HL-60 (cell line): ENCODE data around the gene TTC29.

ENCODE experiments used
- DNase-seq, 2 experiments: peaks; one replicate each; pipeline ENCODE4 v3.0.0-alpha.2; 2010 to 2020; ENCODE audit warnings: low read depth in 1 of 2, low spot score in 1 of 2
- H3K27ac ChIP-seq: fragments of 250-450 bp; sonication (Bioruptor Pico); replicated peaks from 2 replicates; pipeline ENCODE4 v1.5.1; 2020; ENCODE audit warnings: mild to moderate bottlenecking, moderate library complexity
- H3K27me3 ChIP-seq: fragments of 250-450 bp; sonication (Bioruptor Pico); 2 replicates; pipeline ENCODE4 v1.5.1; 2021; ENCODE audit warnings: mild to moderate bottlenecking, moderate library complexity; ENCODE audit not compliant: insufficient read depth, poor library complexity, severe bottlenecking
- H3K4me3 ChIP-seq: replicated peaks from 2 replicates; pipeline ENCODE4 v1.5.1; 2011; ENCODE audit warnings: mild to moderate bottlenecking, control low read depth, low read length; ENCODE audit not compliant: insufficient read depth
- CTCF ChIP-seq: IDR thresholded peaks from one replicate; pipeline ENCODE4 v1.5.1; 2011; ENCODE audit warnings: low read length, control low read depth, inconsistent platforms; ENCODE audit not compliant: insufficient read depth
- GABPA ChIP-seq: IDR thresholded peaks from 2 replicates; pipeline ENCODE4 v1.6.1; 2012; ENCODE audit warnings: low read depth
- POLR2AphosphoS5 ChIP-seq: IDR thresholded peaks from 2 replicates; pipeline ENCODE4 v1.6.1; 2012; ENCODE audit warnings: low read depth
- REST ChIP-seq: IDR thresholded peaks from 2 replicates; pipeline ENCODE4 v1.6.1; 2012; ENCODE audit warnings: low read depth; ENCODE audit not compliant: insufficient replicate concordance
- SPI1 ChIP-seq: IDR thresholded peaks from 2 replicates; pipeline ENCODE4 v1.6.1; 2012; ENCODE audit warnings: low read depth, mild to moderate bottlenecking, borderline replicate concordance

TTC29 gene

GRCh38 chr4:146855761-146856160 lies 89.9 kb downstream of the TTC29 start:
- DNase-seq = no peak
- TF ChIP-seq POLR2AphosphoS5 (no peak), SPI1 (no peak)
- no peak overlapping the region for H3K4me3 ChIP-seq
- H3K27me3 ChIP-seq = no peaks in the 10 kb centered on the region
- H3K27ac ChIP-seq = no peak overlapping the region

GRCh38 chr4:146852360-146852759 lies 93.3 kb downstream of the TTC29 start:
- Histone ChIP-seq H3K27me3 (no peaks in the 10 kb centered on the region), H3K4me3 (no peak overlapping the region), H3K27ac (no peak overlapping the region)
- no peak for TF ChIP-seq GABPA
- no peak for TF ChIP-seq POLR2AphosphoS5
- TF ChIP-seq SPI1 = no peak
- no peak for TF ChIP-seq REST
- no peak for TF ChIP-seq CTCF
- DNase-seq = no peak

- TF ChIP-seq CTCF (no peak), SPI1 (no peak), GABPA (no peak), POLR2AphosphoS5 (no peak), REST (no peak)
- Histone ChIP-seq H3K27ac (no peak overlapping the region), H3K27me3 (no peaks in the 10 kb centered on the region), H3K4me3 (no peak overlapping the region)
- no peak for DNase-seq
Observed at GRCh38 chr4:146847345-146847744, 98.3 kb downstream of the TTC29 start.

GRCh38 chr4:146846882-146847281 lies 98.8 kb downstream of the TTC29 start:
- TF ChIP-seq CTCF = no peak
- no peak for TF ChIP-seq GABPA
- no peak for TF ChIP-seq POLR2AphosphoS5
- no peak for TF ChIP-seq REST
- TF ChIP-seq SPI1 = no peak
- Histone ChIP-seq H3K27me3 (no peaks in the 10 kb centered on the region), H3K27ac (no peak overlapping the region), H3K4me3 (no peak overlapping the region)
- no peak for DNase-seq
